Sigmoid colon (tissue), 4 donors: Measurements from ENCODE around the gene SF3B5.

Experiments
- POLR2A ChIP-seq, 2 donors: fragments of 450-650 bp; IDR thresholded peaks; one replicate each; pipeline ENCODE4 v1.6.1; 2016; ENCODE audit warnings: antibody characterized with exemption in 2 of 2, mild to moderate bottlenecking in 2 of 2, moderate library complexity in 2 of 2
- POLR2AphosphoS5 ChIP-seq, 4 donors: sonication (generic); formaldehyde crosslinking; IDR thresholded peaks; one replicate each; pipeline ENCODE4 v1.6.1; 2017; ENCODE audit warnings: antibody characterized with exemption in 4 of 4
- TF ChIP-seq, protein P1 (sequence below), 4 experiments: fragments of 450-650 bp in 3 of 4; fragments of 200-600 bp in 1 of 4; IDR thresholded peaks; one replicate each; pipeline ENCODE4 v1.5.1; 2016 to 2019; ENCODE audit warnings: antibody characterized with exemption in 4 of 4, mild to moderate bottlenecking in 3 of 4, moderate library complexity in 2 of 4

DNA sequence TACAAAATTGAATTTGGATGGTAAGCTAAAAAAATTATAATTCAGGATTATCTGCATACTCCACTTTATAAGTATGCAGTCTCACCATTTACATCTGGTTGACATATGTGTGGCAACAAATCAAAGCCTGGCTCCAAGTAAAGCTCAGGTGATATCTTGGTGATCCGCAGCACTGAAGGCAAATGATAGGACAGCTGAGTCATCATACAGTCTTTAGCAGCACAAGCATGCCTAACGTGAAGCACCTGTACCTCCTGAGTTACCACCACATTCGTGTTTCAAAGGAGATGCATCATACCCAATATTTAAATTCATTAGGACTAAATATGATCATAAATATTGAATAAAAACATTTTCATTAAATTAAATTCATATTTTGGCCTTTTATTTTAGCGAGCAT is 43.2 kb upstream of the SF3B5 start:
- TF ChIP-seq, protein P1, sequence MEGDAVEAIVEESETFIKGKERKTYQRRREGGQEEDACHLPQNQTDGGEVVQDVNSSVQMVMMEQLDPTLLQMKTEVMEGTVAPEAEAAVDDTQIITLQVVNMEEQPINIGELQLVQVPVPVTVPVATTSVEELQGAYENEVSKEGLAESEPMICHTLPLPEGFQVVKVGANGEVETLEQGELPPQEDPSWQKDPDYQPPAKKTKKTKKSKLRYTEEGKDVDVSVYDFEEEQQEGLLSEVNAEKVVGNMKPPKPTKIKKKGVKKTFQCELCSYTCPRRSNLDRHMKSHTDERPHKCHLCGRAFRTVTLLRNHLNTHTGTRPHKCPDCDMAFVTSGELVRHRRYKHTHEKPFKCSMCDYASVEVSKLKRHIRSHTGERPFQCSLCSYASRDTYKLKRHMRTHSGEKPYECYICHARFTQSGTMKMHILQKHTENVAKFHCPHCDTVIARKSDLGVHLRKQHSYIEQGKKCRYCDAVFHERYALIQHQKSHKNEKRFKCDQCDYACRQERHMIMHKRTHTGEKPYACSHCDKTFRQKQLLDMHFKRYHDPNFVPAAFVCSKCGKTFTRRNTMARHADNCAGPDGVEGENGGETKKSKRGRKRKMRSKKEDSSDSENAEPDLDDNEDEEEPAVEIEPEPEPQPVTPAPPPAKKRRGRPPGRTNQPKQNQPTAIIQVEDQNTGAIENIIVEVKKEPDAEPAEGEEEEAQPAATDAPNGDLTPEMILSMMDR (IDR thresholded peaks at IDR 0.05): no peak
- TF ChIP-seq POLR2A (IDR thresholded peaks at IDR 0.05) (no peak), POLR2AphosphoS5 (IDR thresholded peaks at IDR 0.05) (no peak)
